ENCODE measurements around the gene NCBP2. TPM values are rescaled to one million over a fixed set of nuclear protein-coding genes. Genes with fewer than 3 reads are reported as not detected.

NCBP2 gene
- total RNA-seq, 6 experiments from 2014 or later, result 12.9 to 24.6 (median 19.1) TPM

DNA sequence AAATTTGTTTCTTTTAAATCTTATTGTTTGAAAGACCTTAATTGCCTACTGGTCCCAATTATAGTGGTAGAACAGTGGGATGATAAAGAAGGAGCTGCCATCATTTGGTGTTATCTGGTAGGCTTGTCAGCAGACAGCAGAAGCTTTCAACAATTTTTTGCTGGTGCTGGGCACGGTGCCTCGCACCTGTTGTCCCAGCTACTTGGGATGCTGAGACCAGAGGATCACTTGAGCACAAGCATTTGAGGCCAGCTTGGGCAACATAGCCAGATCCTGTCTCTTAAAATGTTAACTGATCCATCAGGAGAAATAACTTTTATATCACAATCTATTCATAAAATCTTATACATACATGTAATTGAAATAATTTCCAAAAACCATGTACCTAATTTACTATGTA, 38.6 kb downstream of the NCBP2 start:
- Histone ChIP-seq H3K4me3 (no peak overlapping the region), H3K27ac (no peak overlapping the region), H3K9me3 (no peaks in the 10 kb centered on the region), H3K36me3 (peaks cover 0 to 60% (median 16%) of the 10 kb centered on the region in 4 donors), H3K27me3 (no peaks in the 10 kb centered on the region), H3K4me1 (no peaks in the 10 kb centered on the region)
- 100% methylated on average over 2 of the region's 2 CpGs for WGBS (ENCODE audit: insufficient coverage, low coverage, low lambda C conversion rate, missing lambda C conversion rate)
- DNase-seq (no peak), ATAC-seq (no peak)
- TF ChIP-seq, protein P1, sequence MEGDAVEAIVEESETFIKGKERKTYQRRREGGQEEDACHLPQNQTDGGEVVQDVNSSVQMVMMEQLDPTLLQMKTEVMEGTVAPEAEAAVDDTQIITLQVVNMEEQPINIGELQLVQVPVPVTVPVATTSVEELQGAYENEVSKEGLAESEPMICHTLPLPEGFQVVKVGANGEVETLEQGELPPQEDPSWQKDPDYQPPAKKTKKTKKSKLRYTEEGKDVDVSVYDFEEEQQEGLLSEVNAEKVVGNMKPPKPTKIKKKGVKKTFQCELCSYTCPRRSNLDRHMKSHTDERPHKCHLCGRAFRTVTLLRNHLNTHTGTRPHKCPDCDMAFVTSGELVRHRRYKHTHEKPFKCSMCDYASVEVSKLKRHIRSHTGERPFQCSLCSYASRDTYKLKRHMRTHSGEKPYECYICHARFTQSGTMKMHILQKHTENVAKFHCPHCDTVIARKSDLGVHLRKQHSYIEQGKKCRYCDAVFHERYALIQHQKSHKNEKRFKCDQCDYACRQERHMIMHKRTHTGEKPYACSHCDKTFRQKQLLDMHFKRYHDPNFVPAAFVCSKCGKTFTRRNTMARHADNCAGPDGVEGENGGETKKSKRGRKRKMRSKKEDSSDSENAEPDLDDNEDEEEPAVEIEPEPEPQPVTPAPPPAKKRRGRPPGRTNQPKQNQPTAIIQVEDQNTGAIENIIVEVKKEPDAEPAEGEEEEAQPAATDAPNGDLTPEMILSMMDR (IDR thresholded peaks at IDR 0.05), result no peak
- TF ChIP-seq POLR2A (IDR thresholded peaks at IDR 0.05), result no peak
- intact Hi-C loops (cut with DNase I), result no loop called here

DNA sequence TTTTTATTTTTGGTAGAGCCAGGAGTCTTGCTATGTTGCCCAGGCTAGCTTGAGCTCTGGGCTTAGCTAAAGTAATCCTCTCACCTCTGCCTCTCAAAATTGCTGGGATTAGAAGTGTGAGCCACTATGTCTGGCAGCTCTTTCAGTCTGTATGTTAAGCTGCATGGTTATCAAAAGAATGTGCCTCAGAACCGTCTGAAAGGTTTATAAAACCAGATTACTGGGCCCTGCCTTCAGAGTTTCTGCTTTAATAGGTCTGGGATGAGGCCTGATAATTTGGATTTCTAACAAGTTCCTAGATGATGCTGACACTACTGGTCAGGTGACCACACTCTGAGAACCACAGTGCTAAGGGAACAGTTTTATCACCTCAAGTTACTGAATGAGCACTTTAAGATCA, 40.0 kb downstream of the NCBP2 start:
- H3K27ac ChIP-seq, result no peak overlapping the region
- ATAC-seq, result no peak

DNA sequence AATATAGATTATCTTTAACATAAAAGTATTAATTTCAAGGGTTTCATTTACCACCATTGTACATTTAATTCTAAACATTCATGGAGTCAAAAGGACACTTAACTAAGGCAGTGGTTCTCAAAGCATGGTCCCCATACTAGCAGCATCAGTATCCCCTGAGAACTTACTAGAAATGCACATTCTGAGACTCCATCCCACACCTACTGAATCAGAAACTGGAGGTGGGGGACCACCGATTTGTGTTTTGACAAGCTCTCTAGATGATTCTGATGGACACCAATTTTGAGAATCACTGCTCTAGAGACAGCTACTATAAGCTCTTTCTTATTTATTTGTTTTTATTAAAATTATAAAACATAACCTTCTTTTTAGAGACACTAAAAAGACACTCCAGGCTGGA, 40.6 kb downstream of the NCBP2 start:
- no peaks in the 10 kb centered on the region for H3K4me1 ChIP-seq
- 100% methylated on average over 1 of the region's 1 CpG for WGBS (ENCODE audit: insufficient coverage, low coverage, low lambda C conversion rate, missing lambda C conversion rate)
- peaks cover 0 to 56% (median 16%) of the 10 kb centered on the region in 4 donors for H3K36me3 ChIP-seq

More for the DNA sequence above, 40.0 kb downstream of the NCBP2 start:
- no peaks in the 10 kb centered on the region for H3K9me3 ChIP-seq
- peaks cover 0 to 60% (median 16%) of the 10 kb centered on the region in 4 donors for H3K36me3 ChIP-seq
- intact Hi-C loops (cut with DNase I), result no loop called here
- no peak for DNase-seq
- H3K4me3 ChIP-seq, result no peak overlapping the region
- no peaks in the 10 kb centered on the region for H3K4me1 ChIP-seq
- H3K27me3 ChIP-seq, result no peaks in the 10 kb centered on the region
- WGBS (ENCODE audit: insufficient coverage, low coverage, low lambda C conversion rate, missing lambda C conversion rate), result 67% methylated on average over 1 of the region's 1 CpG
- no peak for TF ChIP-seq POLR2A (IDR thresholded peaks at IDR 0.05)
- TF ChIP-seq, protein P1 (IDR thresholded peaks at IDR 0.05), result no peak

DNA sequence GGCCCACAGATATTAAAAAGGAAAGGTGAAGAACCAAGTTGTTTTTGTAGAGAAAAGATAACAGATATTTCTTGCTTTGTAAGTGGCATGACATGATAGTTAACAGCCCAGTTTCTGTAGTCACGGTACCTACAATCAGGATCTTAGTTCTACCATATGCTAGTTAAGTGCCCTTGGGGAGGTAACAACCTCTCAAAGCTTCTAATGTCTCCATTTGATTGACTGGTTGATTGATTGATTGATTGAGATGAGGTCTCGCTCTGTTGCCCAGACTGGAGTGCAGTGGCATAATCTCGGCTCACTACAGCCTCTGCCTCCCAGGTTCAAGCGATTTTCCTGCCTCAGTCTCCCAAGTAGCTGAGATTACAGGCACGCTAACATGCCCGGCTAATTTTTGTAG, 46.1 kb downstream of the NCBP2 start:
- ATAC-seq, result no peak
- DNase-seq, result no peak

More for the DNA sequence above, 40.6 kb downstream of the NCBP2 start:
- ATAC-seq, result no peak
- no peak overlapping the region for H3K4me3 ChIP-seq
- no peaks in the 10 kb centered on the region for H3K9me3 ChIP-seq
- TF ChIP-seq, protein P1 (IDR thresholded peaks at IDR 0.05), result no peak
- no peaks in the 10 kb centered on the region for H3K27me3 ChIP-seq
- intact Hi-C loops (cut with DNase I), result no loop called here
- no peak overlapping the region for H3K27ac ChIP-seq
- DNase-seq, result no peak

More for the DNA sequence above, 46.1 kb downstream of the NCBP2 start:
- Histone ChIP-seq H3K9me3 (no peaks in the 10 kb centered on the region), H3K4me3 (no peak overlapping the region), H3K27ac (no peak overlapping the region), H3K36me3 (peaks cover 0 to 13% (median 0%) of the 10 kb centered on the region in 4 donors), H3K4me1 (no peaks in the 10 kb centered on the region), H3K27me3 (no peaks in the 10 kb centered on the region)
- WGBS (ENCODE audit: insufficient coverage, low coverage, low lambda C conversion rate, missing lambda C conversion rate), result 100% methylated on average over 2 of the region's 6 CpGs
- intact Hi-C loops (cut with DNase I), result no loop called here
- TF ChIP-seq, protein P1 (IDR thresholded peaks at IDR 0.05), result no peak
- TF ChIP-seq POLR2A (IDR thresholded peaks at IDR 0.05), result no peak

All from right lobe of liver (tissue), 6 donors.